Measurements from ENCODE around the gene THBS1. TPM values are rescaled to one million over a fixed set of nuclear protein-coding genes. Genes with fewer than 3 reads are reported as not detected.

THBS1 gene
- total RNA-seq, 1 donor from 2014 or later = 377 TPM

GRCh38 chr15:39583596-39584265, 2.9 kb downstream of the THBS1 start:
- Histone ChIP-seq H3K27ac (no peak overlapping the region), H3K9me3 (no peaks in the 10 kb centered on the region), H3K4me1 (peaks cover 7% of the 10 kb centered on the region), H3K36me3 (peaks cover 65% of the 10 kb centered on the region), H3K27me3 (no peaks in the 10 kb centered on the region), H3K4me3 (peak overlapping the region; percentile 60)
- TF ChIP-seq CTCF (IDR thresholded peaks at IDR 0.05) = peak; percentile 29
- intact Hi-C loops (cut with DNase I) = loop anchor here (5.0 to 10.0 kb wide), 2 partner anchors 411 to 769 kb away; no protein-coding TSS in a partner anchor
- DNase-seq (no peak), ATAC-seq (no peak)

GRCh38 chr15:39584266-39584659, 3.4 kb downstream of the THBS1 start:
- H3K4me1 ChIP-seq = peaks cover 3% of the 10 kb centered on the region
- intact Hi-C loops (cut with DNase I) = loop anchor here (5.0 to 10.0 kb wide), 2 partner anchors 412 to 769 kb away; no protein-coding TSS in a partner anchor
- H3K9me3 ChIP-seq = no peaks in the 10 kb centered on the region
- DNase-seq (no peak), ATAC-seq (no peak)
- H3K4me3 ChIP-seq = peak overlapping the region; percentile 60
- no peak for TF ChIP-seq CTCF (IDR thresholded peaks at IDR 0.05)
- H3K27me3 ChIP-seq = no peaks in the 10 kb centered on the region
- H3K27ac ChIP-seq = no peak overlapping the region
- H3K36me3 ChIP-seq = peaks cover 70% of the 10 kb centered on the region

- Histone ChIP-seq H3K36me3 (peaks cover 76% of the 10 kb centered on the region), H3K27me3 (no peaks in the 10 kb centered on the region), H3K9me3 (no peaks in the 10 kb centered on the region), H3K4me1 (peaks cover 3% of the 10 kb centered on the region), H3K4me3 (peak overlapping the region; percentile 60), H3K27ac (no peak overlapping the region)
- DNase-seq (no peak), ATAC-seq (no peak)
- no peak for TF ChIP-seq CTCF (IDR thresholded peaks at IDR 0.05)
- intact Hi-C loops (cut with DNase I) = loop anchor here (5.0 to 10.0 kb wide), 2 partner anchors 413 to 770 kb away; no protein-coding TSS in a partner anchor
Measured at GRCh38 chr15:39584662-39585388, 3.9 kb downstream of the THBS1 start.

GRCh38 chr15:39585389-39585841, 4.5 kb downstream of the THBS1 start:
- Histone ChIP-seq H3K4me1 (peaks cover 3% of the 10 kb centered on the region), H3K27ac (no peak overlapping the region), H3K4me3 (peak overlapping the region; percentile 60), H3K9me3 (no peaks in the 10 kb centered on the region), H3K27me3 (no peaks in the 10 kb centered on the region), H3K36me3 (peaks cover 82% of the 10 kb centered on the region)
- no peak for TF ChIP-seq CTCF (IDR thresholded peaks at IDR 0.05)
- no peak for DNase-seq
- intact Hi-C loops (cut with DNase I) = loop anchor here (10.0 kb wide), 1 partner anchor 771 kb away; no protein-coding TSS in a partner anchor
- ATAC-seq = no peak

GRCh38 chr15:39585871-39586301, 5.0 kb downstream of the THBS1 start:
- peaks cover 3% of the 10 kb centered on the region for H3K4me1 ChIP-seq
- H3K36me3 ChIP-seq = peaks cover 87% of the 10 kb centered on the region
- no peaks in the 10 kb centered on the region for H3K27me3 ChIP-seq
- no peak for DNase-seq
- ATAC-seq = no peak
- H3K27ac ChIP-seq = no peak overlapping the region
- no peaks in the 10 kb centered on the region for H3K9me3 ChIP-seq
- H3K4me3 ChIP-seq = peak overlapping the region; percentile 60
- TF ChIP-seq CTCF (IDR thresholded peaks at IDR 0.05) = no peak
- intact Hi-C loops (cut with DNase I) = loop anchor here (10.0 kb wide), 1 partner anchor 771 kb away; no protein-coding TSS in a partner anchor
